Type B pancreatic cell (in vitro differentiated cells): Measurements from ENCODE around the gene ACSL1. TPM values are rescaled to one million over a fixed set of nuclear protein-coding genes. Genes with fewer than 3 reads are reported as not detected.

Experiments
- DNase-seq: peaks from one replicate; pipeline ENCODE4 v3.0.0; 2021; ENCODE audit warnings: mixed read lengths; ENCODE audit not compliant: unreplicated experiment; ENCODE audit errors: extremely low spot score
- H3K27ac Mint-ChIP-seq: 2 replicates; pipeline ENCODE4 v1.8.0; 2021; ENCODE audit warnings: mild to moderate bottlenecking, mixed read lengths
- H3K27me3 Mint-ChIP-seq: 2 replicates; pipeline ENCODE4 v1.8.0; 2021; ENCODE audit warnings: mixed read lengths
- H3K36me3 Mint-ChIP-seq: 2 replicates; pipeline ENCODE4 v1.8.0; 2021; ENCODE audit warnings: mixed read lengths
- H3K4me1 Mint-ChIP-seq: one replicate; pipeline ENCODE4 v1.8.0; 2021; ENCODE audit warnings: mixed read lengths; ENCODE audit not compliant: unreplicated experiment
- H3K4me3 Mint-ChIP-seq: 2 replicates; pipeline ENCODE4 v1.8.0; 2021; ENCODE audit warnings: mild to moderate bottlenecking, mixed read lengths
- H3K9me3 Mint-ChIP-seq: 2 replicates; pipeline ENCODE4 v1.8.0; 2021; ENCODE audit warnings: mixed read lengths
- CTCF ChIP-seq: fragments of 200-600 bp; sonication (generic); conservative IDR thresholded peaks from 2 replicates; pipeline ENCODE4 v1.5.0; 2021; ENCODE audit warnings: antibody characterized with exemption, mild to moderate bottlenecking
- total RNA-seq: library from RNA; stranded (reverse); gene quantifications from 2 replicates; pipeline ENCODE4 v1.2.1, GENCODE V29; 2021; ENCODE audit warnings: low replicate concordance

ACSL1 gene
- total RNA-seq, 1 donor from 2014 or later, result 89.0 TPM

- H3K9me3 Mint-ChIP-seq, result no peaks in the 10 kb centered on the region
- TF ChIP-seq CTCF, result no peak
- DNase-seq, result no peak
- H3K27me3 Mint-ChIP-seq, result peaks cover 46% of the 10 kb centered on the region
- no peak overlapping the region for H3K4me3 Mint-ChIP-seq
- no peak overlapping the region for H3K27ac Mint-ChIP-seq
- H3K36me3 Mint-ChIP-seq, result no peaks in the 10 kb centered on the region
- peaks cover 16% of the 10 kb centered on the region for H3K4me1 Mint-ChIP-seq
Measured at GRCh38 chr4:184822356-184822755, 3.4 kb downstream of the ACSL1 start.

- no peak for DNase-seq
- Mint-ChIP-seq H3K36me3 (no peaks in the 10 kb centered on the region), H3K9me3 (no peaks in the 10 kb centered on the region), H3K4me1 (peaks cover 16% of the 10 kb centered on the region), H3K27me3 (peaks cover 34% of the 10 kb centered on the region), H3K4me3 (no peak overlapping the region), H3K27ac (no peak overlapping the region)
- no peak for TF ChIP-seq CTCF
Measured at GRCh38 chr4:184821242-184821641, 4.5 kb downstream of the ACSL1 start.

GRCh38 chr4:184819786-184820185 lies 6.0 kb downstream of the ACSL1 start:
- H3K4me1 Mint-ChIP-seq, result peaks cover 20% of the 10 kb centered on the region
- H3K27ac Mint-ChIP-seq, result no peak overlapping the region
- H3K36me3 Mint-ChIP-seq, result no peaks in the 10 kb centered on the region
- no peak for TF ChIP-seq CTCF
- H3K4me3 Mint-ChIP-seq, result no peak overlapping the region
- H3K27me3 Mint-ChIP-seq, result peaks cover 31% of the 10 kb centered on the region
- no peak for DNase-seq
- H3K9me3 Mint-ChIP-seq, result no peaks in the 10 kb centered on the region

GRCh38 chr4:184818216-184818564 lies 7.6 kb downstream of the ACSL1 start:
- H3K4me3 Mint-ChIP-seq, result no peak overlapping the region
- H3K9me3 Mint-ChIP-seq, result no peaks in the 10 kb centered on the region
- H3K36me3 Mint-ChIP-seq, result no peaks in the 10 kb centered on the region
- TF ChIP-seq CTCF, result no peak
- no peak for DNase-seq
- H3K27ac Mint-ChIP-seq, result no peak overlapping the region
- H3K27me3 Mint-ChIP-seq, result peaks cover 18% of the 10 kb centered on the region
- peaks cover 15% of the 10 kb centered on the region for H3K4me1 Mint-ChIP-seq

- no peak for TF ChIP-seq CTCF
- Mint-ChIP-seq H3K36me3 (no peaks in the 10 kb centered on the region), H3K27me3 (peaks cover 12% of the 10 kb centered on the region), H3K4me1 (peaks cover 20% of the 10 kb centered on the region), H3K27ac (peak overlapping the region; percentile 65), H3K4me3 (no peak overlapping the region), H3K9me3 (no peaks in the 10 kb centered on the region)
- no peak for DNase-seq
Measured at GRCh38 chr4:184817494-184818215, 8.1 kb downstream of the ACSL1 start.
